Neural progenitor cell (in vitro differentiated cells): Measurements from ENCODE around the gene CDK5RAP2. TPM values are rescaled to one million over a fixed set of nuclear protein-coding genes. Genes with fewer than 3 reads are reported as not detected.

Experiments
- DNase-seq: peaks from one replicate; pipeline ENCODE4 v3.0.0-alpha.2; 2016; ENCODE audit warnings: low spot score
- H2AFZ ChIP-seq: fragments of 200-600 bp; sonication (generic); replicated peaks from 2 replicates; pipeline ENCODE4 v1.6.1; 2016; ENCODE audit warnings: antibody characterized with exemption
- H3F3A ChIP-seq: fragments of 200-600 bp; sonication (generic); 2 replicates; pipeline ENCODE4 v1.6.1; 2016; ENCODE audit warnings: antibody characterized with exemption, low read depth
- H3K27ac ChIP-seq: fragments of 200-600 bp; sonication (generic); 2 replicates; pipeline ENCODE4 v1.5.1; 2016; ENCODE audit warnings: mild to moderate bottlenecking
- H3K27me3 ChIP-seq: fragments of 200-600 bp; sonication (generic); 2 replicates; pipeline ENCODE4 v1.6.1; 2016; ENCODE audit warnings: mild to moderate bottlenecking, moderate library complexity
- H3K36me3 ChIP-seq: fragments of 200-600 bp; sonication (generic); 2 replicates; pipeline ENCODE4 v1.5.1; 2016
- H3K4me1 ChIP-seq: fragments of 200-600 bp; sonication (generic); 2 replicates; pipeline ENCODE4 v1.6.1; 2016; ENCODE audit warnings: mixed run types
- H3K4me2 ChIP-seq: fragments of 200-600 bp; sonication (generic); 2 replicates; pipeline ENCODE4 v1.6.1; 2016
- H3K4me3 ChIP-seq: fragments of 200-600 bp; sonication (generic); 2 replicates; pipeline ENCODE4 v1.5.1; 2016
- H3K79me2 ChIP-seq: fragments of 200-600 bp; sonication (generic); 2 replicates; pipeline ENCODE4 v1.6.1; 2016; ENCODE audit warnings: low read depth
- H3K9ac ChIP-seq: fragments of 200-600 bp; sonication (generic); 2 replicates; pipeline ENCODE4 v1.6.1; 2016
- H3K9me3 ChIP-seq: fragments of 200-600 bp; sonication (generic); 2 replicates; pipeline ENCODE4 v1.5.1; 2016; ENCODE audit warnings: low read depth
- H4K20me1 ChIP-seq: fragments of 200-600 bp; sonication (generic); 2 replicates; pipeline ENCODE4 v1.6.1; 2016; ENCODE audit warnings: low read depth
- H3K27ac Mint-ChIP-seq: 3 replicates; pipeline ENCODE4 v1.8.0; 2021; ENCODE audit warnings: mixed read lengths
- H3K27me3 Mint-ChIP-seq: 2 replicates; pipeline ENCODE4 v1.8.0; 2022; ENCODE audit warnings: low read depth, mild to moderate bottlenecking, inconsistent platforms, moderate library complexity, mixed read lengths; ENCODE audit not compliant: insufficient read depth
- H3K36me3 Mint-ChIP-seq: 3 replicates; pipeline ENCODE4 v1.8.0; 2021; ENCODE audit warnings: mixed read lengths
- H3K4me1 Mint-ChIP-seq: 3 replicates; pipeline ENCODE4 v1.8.0; 2021; ENCODE audit warnings: mixed read lengths
- H3K4me3 Mint-ChIP-seq: 3 replicates; pipeline ENCODE4 v1.8.0; 2021; ENCODE audit warnings: mild to moderate bottlenecking, moderate library complexity, mixed read lengths
- H3K9me3 Mint-ChIP-seq: 3 replicates; pipeline ENCODE4 v1.8.0; 2020; ENCODE audit warnings: mixed read lengths
- EZH2 ChIP-seq: fragments of 200-600 bp; sonication (generic); IDR thresholded peaks from 2 replicates; pipeline ENCODE4 v1.6.1; 2017; ENCODE audit warnings: antibody characterized with exemption, mild to moderate bottlenecking, moderate library complexity
- EZH2phosphoT487 ChIP-seq: fragments of 200-600 bp; sonication (generic); IDR thresholded peaks from 2 replicates; pipeline ENCODE4 v1.6.1; 2017; ENCODE audit warnings: antibody characterized with exemption
- total RNA-seq: library from RNA; depleted of rRNA; stranded (reverse); fragments of >200 nt; gene quantifications from 2 replicates; pipeline ENCODE4 v1.2.3, GENCODE V29; 2015; ENCODE audit warnings: low replicate concordance
- TF ChIP-seq, protein P1 (sequence below): fragments of 200-600 bp; sonication (generic); IDR thresholded peaks from 2 replicates; pipeline ENCODE4 v1.5.1; 2017; ENCODE audit warnings: antibody characterized with exemption, mild to moderate bottlenecking

The CDK5RAP2 gene
- total RNA-seq, 1 donor from 2014 or later: 62.5 TPM

- Mint-ChIP-seq H3K4me1 (peaks cover 12% of the 10 kb centered on the region), H3K36me3 (peaks cover 31% of the 10 kb centered on the region), H3K9me3 (no peaks in the 10 kb centered on the region), H3K27me3 (peaks cover 2% of the 10 kb centered on the region), H3K27ac (no peak overlapping the region), H3K4me3 (no peak overlapping the region)
- Histone ChIP-seq H3K9me3 (no peaks in the 10 kb centered on the region), H3K27me3 (no peaks in the 10 kb centered on the region), H4K20me1 (peaks cover 11% of the 10 kb centered on the region), H2AFZ (no peak overlapping the region), H3K4me2 (no peak overlapping the region), H3K27ac (no peak overlapping the region), H3K9ac (no peak overlapping the region), H3K36me3 (peaks cover 25% of the 10 kb centered on the region), H3K79me2 (no peaks in the 10 kb centered on the region), H3F3A (no peaks in the 10 kb centered on the region), H3K4me3 (no peak overlapping the region), H3K4me1 (peaks cover 1% of the 10 kb centered on the region)
- no peak for DNase-seq
- TF ChIP-seq, protein P1, sequence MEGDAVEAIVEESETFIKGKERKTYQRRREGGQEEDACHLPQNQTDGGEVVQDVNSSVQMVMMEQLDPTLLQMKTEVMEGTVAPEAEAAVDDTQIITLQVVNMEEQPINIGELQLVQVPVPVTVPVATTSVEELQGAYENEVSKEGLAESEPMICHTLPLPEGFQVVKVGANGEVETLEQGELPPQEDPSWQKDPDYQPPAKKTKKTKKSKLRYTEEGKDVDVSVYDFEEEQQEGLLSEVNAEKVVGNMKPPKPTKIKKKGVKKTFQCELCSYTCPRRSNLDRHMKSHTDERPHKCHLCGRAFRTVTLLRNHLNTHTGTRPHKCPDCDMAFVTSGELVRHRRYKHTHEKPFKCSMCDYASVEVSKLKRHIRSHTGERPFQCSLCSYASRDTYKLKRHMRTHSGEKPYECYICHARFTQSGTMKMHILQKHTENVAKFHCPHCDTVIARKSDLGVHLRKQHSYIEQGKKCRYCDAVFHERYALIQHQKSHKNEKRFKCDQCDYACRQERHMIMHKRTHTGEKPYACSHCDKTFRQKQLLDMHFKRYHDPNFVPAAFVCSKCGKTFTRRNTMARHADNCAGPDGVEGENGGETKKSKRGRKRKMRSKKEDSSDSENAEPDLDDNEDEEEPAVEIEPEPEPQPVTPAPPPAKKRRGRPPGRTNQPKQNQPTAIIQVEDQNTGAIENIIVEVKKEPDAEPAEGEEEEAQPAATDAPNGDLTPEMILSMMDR: no peak
- no peak for TF ChIP-seq EZH2phosphoT487
- TF ChIP-seq EZH2: no peak
These were observed 40.0 kb downstream of the CDK5RAP2 start for GRCh38 chr9:120539951-120540350.

DNA sequence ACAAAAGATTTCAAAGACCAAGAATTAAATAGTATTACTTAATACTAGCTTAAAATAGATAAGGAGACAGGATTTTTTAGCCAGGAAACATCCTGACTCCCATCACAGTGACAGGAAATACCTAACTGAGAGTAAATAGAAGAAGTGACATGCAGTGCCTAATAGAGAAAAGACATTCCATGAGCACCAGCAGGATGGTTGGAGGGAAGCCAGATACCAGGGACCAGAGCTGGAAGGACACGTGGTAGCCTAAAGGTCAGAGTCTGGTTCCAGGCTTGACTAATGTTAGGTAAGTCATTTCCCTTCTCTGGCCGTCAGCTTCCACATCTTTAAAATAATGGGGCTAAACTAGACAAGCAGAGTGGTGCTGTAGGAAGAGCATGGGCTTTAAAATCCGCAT is 41.6 kb downstream of the CDK5RAP2 start:
- peaks cover 12% of the 10 kb centered on the region for H3K4me1 Mint-ChIP-seq
- Histone ChIP-seq H3K9ac (no peak overlapping the region), H3K27ac (no peak overlapping the region), H3K79me2 (no peaks in the 10 kb centered on the region), H3K27me3 (no peaks in the 10 kb centered on the region), H3K4me3 (no peak overlapping the region), H3K4me1 (peaks cover 7% of the 10 kb centered on the region), H4K20me1 (peaks cover 11% of the 10 kb centered on the region), H3K4me2 (no peak overlapping the region), H3K36me3 (peaks cover 25% of the 10 kb centered on the region), H3F3A (peaks cover 7% of the 10 kb centered on the region), H3K9me3 (no peaks in the 10 kb centered on the region), H2AFZ (no peak overlapping the region)
- DNase-seq: no peak
- H3K27ac Mint-ChIP-seq: no peak overlapping the region
- H3K27me3 Mint-ChIP-seq: peaks cover 2% of the 10 kb centered on the region
- H3K9me3 Mint-ChIP-seq: no peaks in the 10 kb centered on the region
- TF ChIP-seq, protein P1: no peak
- no peak for TF ChIP-seq EZH2
- no peak for TF ChIP-seq EZH2phosphoT487
- H3K4me3 Mint-ChIP-seq: no peak overlapping the region
- peaks cover 33% of the 10 kb centered on the region for H3K36me3 Mint-ChIP-seq

- TF ChIP-seq EZH2 (no peak), EZH2phosphoT487 (no peak)
- TF ChIP-seq, protein P1: no peak
- Mint-ChIP-seq H3K4me3 (no peak overlapping the region), H3K36me3 (peaks cover 33% of the 10 kb centered on the region), H3K4me1 (peaks cover 12% of the 10 kb centered on the region), H3K27ac (no peak overlapping the region), H3K9me3 (no peaks in the 10 kb centered on the region), H3K27me3 (no peaks in the 10 kb centered on the region)
- Histone ChIP-seq H4K20me1 (peaks cover 11% of the 10 kb centered on the region), H3K79me2 (no peaks in the 10 kb centered on the region), H3K9me3 (no peaks in the 10 kb centered on the region), H3K36me3 (peaks cover 25% of the 10 kb centered on the region), H3K9ac (no peak overlapping the region), H2AFZ (no peak overlapping the region), H3K27ac (no peak overlapping the region), H3K4me1 (peaks cover 7% of the 10 kb centered on the region), H3K27me3 (no peaks in the 10 kb centered on the region), H3F3A (peaks cover 7% of the 10 kb centered on the region), H3K4me3 (no peak overlapping the region), H3K4me2 (no peak overlapping the region)
- DNase-seq: no peak
These were observed 42.9 kb downstream of the CDK5RAP2 start for GRCh38 chr9:120536949-120537640.
